Erythroblast (primary cell): Measurements from ENCODE around the gene DOCK4.

Experiments used
- GATA1 ChIP-seq: IDR thresholded peaks from 2 replicates; pipeline ENCODE4 v1.6.1; 2011; ENCODE audit warnings: low read depth, mild to moderate bottlenecking, control low read depth, low read length, moderate library complexity
- POLR2A ChIP-seq: IDR thresholded peaks from 2 replicates; pipeline ENCODE4 v1.6.1; 2011; ENCODE audit warnings: mild to moderate bottlenecking, low read length

DNA sequence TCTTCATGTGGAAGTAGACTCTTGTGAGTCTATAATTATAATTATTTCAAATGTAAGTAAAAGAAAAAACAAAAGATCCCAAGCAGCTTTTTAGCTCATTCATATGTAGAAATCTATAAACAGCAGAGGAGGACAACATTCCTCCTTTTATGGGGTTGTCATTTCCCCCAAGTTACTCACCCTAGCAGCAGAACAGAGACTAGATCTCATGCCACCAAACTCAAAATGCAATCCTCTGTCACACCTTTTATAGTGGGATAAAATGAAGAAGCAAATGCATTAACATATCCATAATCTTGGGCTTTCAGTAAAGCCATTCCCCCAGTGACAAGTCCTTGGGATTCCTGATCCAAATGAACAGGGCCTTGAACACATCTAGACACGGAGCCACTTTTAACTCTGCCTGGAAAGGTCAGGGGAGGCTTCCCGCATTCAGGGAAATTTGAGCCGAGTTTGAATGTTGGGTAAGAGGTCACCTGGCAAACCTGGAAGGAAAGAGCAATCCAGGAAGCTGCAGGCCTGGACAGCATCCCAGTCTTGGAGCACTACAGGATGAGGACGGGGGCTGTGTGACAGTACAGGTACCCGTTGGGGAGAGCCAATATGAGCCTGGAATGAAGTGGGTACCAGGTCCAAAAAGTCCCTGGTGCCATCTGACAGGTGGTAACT is 76.4 kb downstream of the DOCK4 start:
- TF ChIP-seq POLR2A = no peak
- no peak for TF ChIP-seq GATA1
